ENCODE measurements around the gene CTBP2.

DNA sequence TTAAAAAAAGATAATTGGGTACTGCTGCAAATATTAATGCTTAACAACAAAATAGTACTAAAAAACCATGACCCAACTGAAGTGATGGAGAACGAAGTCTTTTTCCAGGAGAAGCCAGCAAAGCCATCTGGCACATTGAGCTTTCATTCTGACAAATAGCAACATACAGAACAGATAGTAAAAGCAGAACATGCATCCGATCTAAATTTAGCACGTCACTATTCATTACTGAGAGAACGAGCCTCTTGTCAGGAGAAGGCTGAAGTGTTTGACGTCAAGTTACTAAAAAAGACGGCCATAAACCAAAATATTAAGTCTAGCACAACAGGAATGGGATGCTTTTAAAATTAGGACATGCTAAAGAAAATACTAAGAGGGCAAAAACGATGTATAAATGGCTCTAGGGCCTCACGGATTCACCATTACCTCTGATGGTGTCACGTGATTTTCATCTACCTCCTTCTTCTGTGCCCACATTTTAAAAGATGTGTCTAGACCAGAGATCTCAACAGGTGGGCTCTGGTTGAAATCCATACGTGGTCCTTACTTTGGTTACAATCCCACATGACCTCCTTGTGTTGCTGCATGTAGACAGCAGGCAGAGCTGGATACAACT is 52.3 kb downstream of the CTBP2 start:
- TF ChIP-seq BHLHE40 (IDR thresholded peaks at IDR 0.05; ENCODE audit: borderline replicate concordance) (no peak), FOXK2 (IDR thresholded peaks at IDR 0.05) (no peak), TARDBP (IDR thresholded peaks at IDR 0.05) (no peak)
